ENCODE data around the gene FAM89B.

FAM89B gene

DNA sequence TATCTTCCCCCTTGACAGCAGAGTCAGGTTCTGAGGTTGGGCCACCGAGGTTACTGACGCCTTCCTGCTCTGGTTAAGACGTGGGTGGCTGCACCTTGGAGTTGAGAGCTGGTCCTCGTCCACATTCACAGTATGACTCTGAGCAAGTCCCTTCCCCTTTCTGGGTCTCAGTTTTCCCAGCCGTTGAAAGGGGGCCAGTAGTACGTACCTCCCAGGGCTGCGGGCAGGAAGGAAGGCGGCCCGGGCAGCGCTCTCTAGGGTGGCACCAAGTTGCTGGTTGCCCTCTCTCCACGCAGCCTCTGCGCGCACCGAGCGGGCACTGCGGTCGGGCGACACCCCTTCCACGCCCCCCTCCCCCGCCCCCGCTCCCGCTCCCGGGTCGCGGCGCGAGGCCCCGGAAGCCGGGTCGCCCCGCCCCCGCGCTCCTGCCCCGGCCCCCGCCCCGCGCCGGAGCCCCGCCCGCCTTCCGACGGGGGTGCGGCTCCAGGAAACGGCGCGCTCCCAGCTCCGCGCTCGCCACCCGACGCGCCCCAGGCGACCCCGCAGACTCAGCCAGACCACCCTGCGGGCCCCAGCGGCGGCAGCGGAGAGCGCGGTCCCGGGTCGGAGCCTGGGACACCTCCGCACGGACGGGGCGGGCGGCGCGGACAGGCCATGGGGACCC, 3.4 kb downstream of the FAM89B start, which contains the start of gene EHBP1L1:
Gene EHBP1L1, plus strand, starts transcription at position 486 of the 664 bp plus-strand sequence. CDS start 250 bp downstream, outside the sequence.
- no peak for DNase-seq

DNA sequence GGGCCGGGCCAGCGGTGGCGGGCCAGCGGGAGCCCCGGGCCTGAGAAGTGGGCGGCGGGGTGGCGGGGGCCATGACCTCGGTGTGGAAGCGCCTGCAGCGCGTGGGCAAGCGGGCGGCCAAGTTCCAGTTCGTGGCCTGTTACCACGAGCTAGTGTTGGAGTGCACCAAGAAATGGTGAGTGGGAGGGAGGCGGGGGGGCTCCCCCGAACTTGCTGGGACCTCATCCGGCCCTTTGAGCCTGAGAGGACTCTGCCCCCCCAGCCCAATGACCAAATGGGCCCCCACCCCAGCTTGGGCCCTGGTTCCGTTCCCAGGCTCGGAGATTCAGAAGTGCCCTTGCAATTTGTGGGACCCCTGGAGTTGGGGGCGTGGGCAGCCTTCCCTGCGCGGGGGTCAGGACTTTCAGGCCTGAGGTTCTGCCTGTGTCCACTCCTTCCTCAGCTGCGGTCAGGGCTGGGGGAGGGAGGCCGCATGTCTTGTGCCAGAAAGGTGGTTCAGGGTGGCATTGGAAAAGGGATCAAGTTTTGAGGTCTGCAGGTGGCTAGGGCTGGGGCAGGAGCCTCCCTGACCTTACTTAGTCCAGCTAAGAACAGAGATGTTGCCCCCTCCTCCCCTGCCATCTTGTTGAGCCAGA, 4.0 kb downstream of the FAM89B start:
- no peak for DNase-seq

GRCh38 chr11:65576867-65577755, 4.8 kb downstream of the FAM89B start:
- no peak for DNase-seq

DNA sequence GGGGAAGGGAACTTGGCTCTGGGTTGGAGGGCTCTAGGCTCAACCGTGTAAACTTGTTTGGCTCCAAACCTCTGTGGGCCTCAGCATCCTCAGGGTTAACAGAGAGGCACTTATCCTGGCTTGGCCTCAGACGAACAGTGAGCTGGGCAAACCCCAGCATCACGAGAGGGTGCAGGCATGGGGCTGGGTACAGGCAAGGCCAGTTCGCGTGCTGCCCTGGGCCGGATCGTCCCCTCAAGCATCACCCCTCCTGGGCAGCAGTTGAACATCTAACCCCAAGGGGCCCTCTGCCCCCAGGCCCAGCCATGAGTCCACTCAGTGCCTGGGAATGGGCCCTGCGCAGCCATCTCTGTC, 5.4 kb downstream of the FAM89B start:
- DNase-seq, result no peak

- DNase-seq, result no peak
These were observed 5.8 kb downstream of the FAM89B start for GRCh38 chr11:65578134-65578533.

DNA sequence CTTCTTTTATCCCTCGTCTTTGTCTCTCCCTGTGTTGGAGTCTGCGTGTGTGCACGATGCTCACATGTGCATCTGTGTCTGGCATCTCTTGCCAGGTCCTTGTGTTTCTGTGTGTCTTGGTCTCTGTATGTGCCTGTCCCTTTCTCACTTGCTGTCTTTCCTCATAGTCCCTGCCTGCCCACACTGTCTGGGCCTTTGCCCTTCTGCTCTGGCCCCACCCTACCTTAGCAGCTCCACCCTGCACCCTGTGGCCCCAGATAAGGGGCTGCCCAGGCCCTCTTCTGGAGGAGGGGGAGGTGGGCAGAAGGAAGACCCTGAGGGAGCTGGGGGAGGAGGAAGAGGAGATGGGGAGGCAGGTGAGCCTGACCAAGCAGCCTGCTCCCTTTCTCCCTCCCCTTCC, 6.3 kb downstream of the FAM89B start:
- no peak for DNase-seq

DNA sequence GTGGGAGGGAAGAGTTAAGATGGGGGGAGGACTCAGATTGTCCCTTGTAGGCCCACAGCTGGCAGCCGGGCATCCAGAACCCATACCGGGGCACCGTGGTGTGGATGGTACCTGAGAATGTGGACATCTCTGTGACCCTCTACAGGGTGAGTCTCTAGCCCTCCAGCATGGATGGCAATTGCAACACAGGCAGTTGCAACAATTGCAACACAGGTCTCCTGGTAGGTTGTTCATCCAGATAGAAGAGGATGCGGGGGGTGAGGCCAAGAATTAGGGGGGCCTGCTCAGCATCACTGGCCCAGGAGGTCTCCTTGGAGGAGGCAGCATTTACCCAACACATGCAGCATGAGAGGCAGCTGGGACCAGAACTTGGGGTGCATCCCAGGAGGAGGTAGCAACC, 7.0 kb downstream of the FAM89B start:
- DNase-seq, result no peak

DNA sequence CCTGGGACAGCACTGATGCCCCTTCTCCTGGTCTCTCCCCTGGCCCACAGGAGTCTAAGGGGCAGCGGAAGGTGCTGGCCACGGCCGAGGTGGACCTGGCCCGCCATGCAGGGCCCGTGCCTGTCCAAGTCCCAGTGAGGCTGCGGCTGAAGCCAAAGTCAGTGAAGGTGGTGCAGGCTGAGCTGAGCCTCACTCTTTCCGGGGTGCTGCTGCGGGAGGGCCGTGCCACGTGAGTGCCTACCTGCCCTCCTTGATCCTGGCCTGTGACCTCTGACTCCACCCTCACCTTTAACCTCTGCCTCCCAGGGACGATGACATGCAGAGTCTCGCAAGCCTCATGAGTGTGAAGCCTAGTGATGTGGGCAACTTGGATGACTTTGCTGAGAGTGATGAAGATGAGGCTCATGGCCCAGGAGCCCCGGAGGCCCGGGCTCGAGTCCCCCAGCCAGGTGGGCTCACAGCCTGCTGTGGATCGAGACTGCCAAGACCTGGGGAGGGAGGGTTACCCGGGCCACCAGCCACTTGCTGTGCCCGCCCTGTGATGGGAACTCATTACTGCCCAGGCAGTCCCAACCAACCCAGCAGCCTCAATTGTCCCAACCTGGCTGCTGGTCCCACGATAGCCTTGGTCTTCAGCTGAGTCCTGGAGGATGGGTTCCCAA, 7.8 kb downstream of the FAM89B start:
- DNase-seq, result no peak

DNA sequence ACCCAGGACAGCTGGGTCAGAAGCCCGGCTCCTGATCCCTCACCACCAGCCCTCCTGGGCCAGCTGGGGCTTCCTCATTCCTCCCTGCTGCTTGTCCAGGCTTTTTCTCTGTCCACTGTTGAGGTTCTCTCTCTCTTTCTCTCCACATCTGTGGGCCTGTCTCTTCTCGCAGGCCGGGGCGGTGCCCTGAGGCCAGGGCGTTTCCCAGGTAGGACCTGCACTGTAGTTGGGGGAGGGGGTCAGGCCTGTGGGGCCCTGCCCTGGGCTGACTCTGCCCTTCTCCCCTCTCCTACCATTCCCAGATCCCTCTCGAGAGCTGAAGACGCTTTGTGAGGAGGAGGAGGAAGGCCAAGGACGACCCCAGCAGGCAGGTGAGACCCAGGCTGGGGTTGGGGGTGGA, 8.4 kb downstream of the FAM89B start:
- DNase-seq, result no peak

DNA sequence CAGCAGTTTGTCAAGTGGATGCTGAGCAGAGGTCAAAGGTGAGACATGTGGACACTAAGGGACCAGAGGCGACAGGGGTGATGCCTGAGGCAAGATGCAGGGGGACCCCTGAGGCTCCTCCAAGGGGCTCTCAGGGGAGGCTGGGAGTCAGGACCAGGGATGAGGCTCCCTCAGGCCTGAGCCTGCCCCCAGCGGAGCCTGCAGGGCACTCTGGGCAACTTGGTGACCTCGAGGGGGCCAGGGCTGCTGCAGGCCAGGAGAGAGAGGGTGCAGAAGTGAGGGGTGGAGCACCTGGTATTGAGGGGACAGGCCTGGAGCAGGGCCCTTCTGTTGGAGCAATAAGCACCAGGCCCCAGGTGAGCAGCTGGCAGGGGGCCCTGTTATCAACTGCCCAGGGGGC, 9.6 kb downstream of the FAM89B start:
- DNase-seq, result no peak

DNA sequence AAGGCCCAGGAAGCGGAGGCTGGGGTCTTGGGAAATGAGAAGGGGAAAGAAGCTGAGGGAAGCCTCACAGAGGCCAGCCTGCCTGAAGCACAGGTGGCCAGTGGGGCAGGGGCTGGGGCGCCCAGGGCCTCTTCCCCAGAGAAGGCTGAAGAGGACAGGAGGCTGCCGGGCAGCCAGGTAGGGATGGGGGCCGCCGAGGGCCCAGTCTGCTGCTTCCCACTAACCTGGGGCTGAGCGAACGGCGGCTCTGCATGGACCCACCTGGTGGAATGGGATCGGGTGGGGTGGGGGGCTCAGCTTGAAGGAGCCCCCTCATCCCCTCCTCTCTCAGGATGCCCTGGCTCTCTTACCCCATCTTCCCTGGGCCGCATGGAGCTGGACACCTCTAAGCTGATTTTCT, 11.3 kb downstream of the FAM89B start:
- no peak for DNase-seq

DNA sequence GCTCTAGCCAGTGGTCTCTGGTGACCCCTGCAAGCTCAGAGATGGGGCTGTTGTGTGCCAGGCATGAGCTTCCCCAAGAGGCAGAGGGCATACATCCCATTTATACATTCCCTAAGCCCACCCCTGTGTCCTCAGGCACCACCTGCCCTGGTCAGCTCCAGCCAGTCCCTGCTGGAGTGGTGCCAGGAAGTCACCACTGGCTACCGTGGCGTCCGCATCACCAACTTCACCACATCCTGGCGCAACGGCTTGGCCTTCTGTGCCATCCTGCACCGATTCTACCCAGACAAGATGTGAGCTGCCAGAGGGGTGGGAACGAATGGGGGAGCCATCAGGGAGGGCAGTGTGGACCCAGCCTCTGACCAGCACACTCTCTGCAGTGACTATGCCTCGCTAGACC, 11.8 kb downstream of the FAM89B start:
- no peak for DNase-seq

DNA sequence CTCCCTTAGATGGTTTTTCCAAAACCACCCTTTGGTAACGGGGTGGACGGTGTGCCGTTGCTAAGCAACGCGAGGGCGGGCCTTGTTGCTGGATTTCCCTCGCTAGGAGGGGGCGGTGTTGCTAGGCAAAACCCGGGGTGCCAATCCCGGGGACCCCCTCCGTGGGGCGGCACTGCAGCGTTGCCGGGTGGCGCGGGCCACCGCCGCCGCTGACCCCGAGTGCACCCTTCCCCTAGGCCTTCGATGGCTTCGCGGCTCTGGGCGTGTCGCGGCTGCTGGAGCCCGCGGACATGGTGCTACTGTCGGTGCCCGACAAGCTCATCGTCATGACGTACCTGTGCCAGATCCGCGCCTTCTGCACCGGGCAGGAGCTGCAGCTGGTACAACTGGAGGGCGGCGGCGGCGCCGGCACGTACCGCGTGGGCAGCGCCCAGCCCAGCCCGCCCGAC, 12.4 kb downstream of the FAM89B start:
- DNase-seq, result no peak

DNA sequence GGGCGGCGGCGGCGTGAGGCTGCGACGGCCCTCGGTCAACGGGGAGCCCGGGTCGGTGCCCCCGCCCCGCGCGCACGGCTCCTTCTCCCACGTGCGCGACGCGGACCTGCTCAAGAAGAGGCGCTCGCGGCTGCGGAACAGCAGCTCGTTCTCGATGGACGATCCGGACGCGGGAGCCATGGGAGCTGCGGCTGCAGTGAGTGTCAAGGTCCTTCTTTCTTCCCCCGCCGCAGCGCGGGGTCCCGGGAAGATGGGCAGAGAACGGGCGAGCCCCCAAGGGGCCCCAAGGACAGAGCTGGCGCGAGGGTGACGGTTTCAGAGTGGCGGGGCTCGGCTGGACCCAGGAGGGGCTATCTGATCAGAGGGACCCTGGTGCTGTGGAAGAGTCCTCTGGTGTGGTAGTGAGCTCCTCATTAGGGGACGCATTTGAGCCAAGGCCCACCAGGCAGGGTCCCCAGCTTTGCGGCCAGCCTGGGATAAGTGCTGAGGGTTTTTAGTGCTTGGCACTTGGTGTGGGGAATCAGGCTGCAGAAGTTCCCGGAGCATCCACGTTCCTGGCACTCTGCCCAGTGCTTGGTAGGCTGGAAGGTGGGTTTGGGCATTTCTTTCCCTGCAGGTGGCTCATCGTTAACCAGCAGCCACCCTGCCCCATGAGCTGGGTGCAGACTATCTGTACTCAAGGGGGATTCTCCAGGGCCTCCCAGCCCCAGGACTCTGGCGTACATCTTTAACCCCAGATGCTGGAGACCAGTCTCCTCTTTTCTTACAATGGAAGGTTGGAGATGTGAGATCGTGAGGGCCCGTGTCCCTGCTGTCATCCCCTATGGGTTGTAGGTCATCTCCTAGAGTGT, 13.3 kb downstream of the FAM89B start:
- no peak for DNase-seq

DNA sequence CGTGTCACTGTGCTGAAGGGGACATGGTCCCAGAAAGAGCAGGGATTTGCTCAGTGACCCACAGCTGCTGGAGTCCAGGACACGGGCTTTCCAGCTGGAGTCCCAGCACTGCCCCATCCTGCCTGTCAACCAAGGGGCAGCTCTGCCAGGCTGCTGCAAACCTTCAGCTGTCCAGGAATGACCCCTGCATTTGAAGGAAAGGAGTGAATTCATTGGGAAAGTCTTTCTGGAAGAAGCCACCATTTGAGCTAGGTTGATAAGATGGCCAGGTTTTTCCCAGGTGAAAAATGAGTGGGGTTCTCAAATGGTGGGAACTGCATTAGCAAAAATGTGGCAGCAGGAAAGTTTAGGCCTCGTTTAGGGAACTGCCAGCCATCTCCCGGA, 13.9 kb downstream of the FAM89B start:
- no peak for DNase-seq

- no peak for DNase-seq
These were observed 14.3 kb downstream of the FAM89B start for GRCh38 chr11:65586676-65587075.

GRCh38 chr11:65588199-65589054, 16.1 kb downstream of the FAM89B start:
- DNase-seq, result no peak

DNA sequence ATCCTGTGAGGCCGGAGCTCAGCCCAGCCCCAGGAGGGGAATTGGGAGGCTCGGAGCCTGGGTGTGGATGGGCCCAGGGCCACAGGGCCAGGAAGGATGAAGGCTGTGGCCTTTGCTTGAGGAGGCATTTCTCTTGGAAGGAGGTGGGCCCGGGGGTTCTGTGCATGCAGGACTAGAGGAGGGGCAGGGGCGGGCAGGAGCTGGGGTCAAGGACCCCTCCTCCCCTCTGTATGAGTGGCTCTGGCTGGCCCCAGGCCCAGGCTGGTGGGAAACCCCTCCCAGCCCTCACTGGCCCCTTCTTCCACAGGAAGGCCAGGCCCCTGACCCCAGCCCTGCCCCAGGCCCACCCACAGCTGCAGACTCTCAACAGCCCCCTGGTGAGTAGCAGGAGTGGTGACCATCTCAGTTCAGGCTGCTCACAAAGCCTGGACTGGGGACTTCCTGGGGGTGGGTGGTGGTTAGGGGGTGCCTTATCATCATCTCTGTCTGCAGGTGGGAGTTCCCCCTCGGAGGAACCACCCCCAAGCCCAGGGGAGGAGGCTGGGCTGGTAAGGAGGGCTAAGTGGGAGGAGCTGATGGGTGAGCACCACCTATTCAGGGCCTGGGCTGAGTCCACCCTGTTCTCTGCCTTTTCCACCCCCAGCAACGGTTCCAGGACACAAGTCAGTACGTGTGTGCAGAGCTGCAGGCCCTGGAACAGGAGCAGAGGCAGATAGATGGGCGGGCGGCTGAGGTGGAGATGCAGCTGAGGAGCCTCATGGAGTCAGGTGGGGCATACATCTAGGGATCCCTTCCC, 17.3 kb downstream of the FAM89B start:
- no peak for DNase-seq

DNA sequence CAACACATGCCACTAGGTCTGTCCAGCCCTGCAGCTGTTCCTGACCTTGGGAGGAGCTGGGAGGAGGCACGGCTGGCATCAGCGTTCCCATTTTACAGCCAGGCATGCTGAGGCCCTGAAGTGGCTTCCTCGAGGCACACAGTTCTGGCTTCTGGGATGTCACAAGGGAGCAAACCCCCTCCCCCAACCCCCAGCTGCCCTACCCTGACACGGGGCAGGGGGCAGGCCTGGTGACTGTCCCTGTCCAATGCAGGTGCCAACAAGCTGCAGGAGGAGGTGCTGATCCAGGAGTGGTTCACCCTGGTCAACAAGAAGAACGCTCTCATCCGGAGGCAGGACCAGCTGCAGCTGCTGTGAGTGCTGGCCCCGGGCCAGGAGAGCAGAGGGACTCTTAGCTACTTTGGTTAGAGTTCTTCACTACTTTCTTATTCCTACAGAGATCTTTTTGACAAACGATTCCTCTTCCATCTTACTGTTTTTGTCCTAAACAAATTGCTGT, 18.0 kb downstream of the FAM89B start:
- no peak for DNase-seq

Measured in NCI-H187 treated with DMSO at 0.1 percent for 48 hours (cell line).